ENCODE results near the gene RNF222.

GRCh38 chr17:8409966-8410882 is 12.6 kb upstream of the RNF222 start:
- TF ChIP-seq CTCF (IDR thresholded peaks at IDR 0.05) (peak in 1 of 3 donors; percentile 73), POLR2A (IDR thresholded peaks at IDR 0.05) (no peak)

Data from lower leg skin (tissue), 3 donors.